Stomach smooth muscle (tissue), 2 donors: ENCODE data around the gene STXBP6.
A peak's percentile ranks its signal among the peaks of the same experiment; 100 is the strongest.

Source experiments
- H3K27ac ChIP-seq: one replicate; pipeline ENCODE4 v1.7.0; 2013; ENCODE audit warnings: mild to moderate bottlenecking, low read length, inconsistent platforms
- H3K27me3 ChIP-seq, 2 donors: one replicate each; pipeline ENCODE4 v1.7.0; 2013; ENCODE audit warnings: low read length in 2 of 2; ENCODE audit not compliant: insufficient read depth in 2 of 2, control insufficient read depth in 1 of 2
- H3K36me3 ChIP-seq, 2 donors: one replicate each; pipeline ENCODE4 v1.7.0; 2013; ENCODE audit warnings: low read length in 2 of 2; ENCODE audit not compliant: control insufficient read depth in 2 of 2, insufficient read depth in 2 of 2
- H3K4me1 ChIP-seq: one replicate; pipeline ENCODE4 v1.7.0; 2013; ENCODE audit warnings: low read length; ENCODE audit not compliant: control insufficient read depth, insufficient read depth
- H3K4me3 ChIP-seq, 2 donors: one replicate each; pipeline ENCODE4 v1.7.0; 2013; ENCODE audit warnings: low read length in 2 of 2
- H3K9ac ChIP-seq, 2 donors: one replicate each; pipeline ENCODE4 v1.7.0; 2013; ENCODE audit warnings: low read length in 2 of 2, mild to moderate bottlenecking in 1 of 2
- H3K9me3 ChIP-seq, 2 donors: one replicate each; pipeline ENCODE4 v1.7.0; 2013; ENCODE audit warnings: low read length in 2 of 2; ENCODE audit not compliant: control insufficient read depth in 2 of 2
- donor health status: healthy.
- donor health status: Pancreatic carcinoma.

Gene STXBP6

DNA sequence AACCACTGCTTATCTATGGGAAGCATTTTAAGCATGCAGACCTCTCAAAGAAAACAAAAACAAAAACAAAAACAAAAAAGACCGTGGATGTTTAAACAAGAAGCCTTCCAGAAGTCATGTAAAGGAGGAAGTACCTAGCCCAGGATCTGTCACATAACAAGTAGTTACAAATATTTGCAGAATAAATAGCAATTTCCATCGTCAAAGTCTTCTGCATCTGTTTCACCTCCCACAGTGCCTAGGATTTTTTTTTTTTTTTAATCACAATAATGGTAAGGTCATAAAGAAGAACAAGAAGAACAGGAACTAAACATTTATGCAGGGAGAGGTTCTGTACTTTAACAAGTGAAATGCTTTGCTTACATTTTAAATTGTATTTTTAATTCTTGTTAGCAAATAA lies 2.4 kb upstream of the STXBP6 start:
- no peak overlapping the region for H3K27ac ChIP-seq
- no peak overlapping the region for H3K4me3 ChIP-seq
- peaks cover 11% of the 10 kb centered on the region for H3K4me1 ChIP-seq
- no peak overlapping the region for H3K9ac ChIP-seq
- no peaks in the 10 kb centered on the region for H3K9me3 ChIP-seq
- no peaks in the 10 kb centered on the region for H3K27me3 ChIP-seq
- H3K36me3 ChIP-seq: no peaks in the 10 kb centered on the region

DNA sequence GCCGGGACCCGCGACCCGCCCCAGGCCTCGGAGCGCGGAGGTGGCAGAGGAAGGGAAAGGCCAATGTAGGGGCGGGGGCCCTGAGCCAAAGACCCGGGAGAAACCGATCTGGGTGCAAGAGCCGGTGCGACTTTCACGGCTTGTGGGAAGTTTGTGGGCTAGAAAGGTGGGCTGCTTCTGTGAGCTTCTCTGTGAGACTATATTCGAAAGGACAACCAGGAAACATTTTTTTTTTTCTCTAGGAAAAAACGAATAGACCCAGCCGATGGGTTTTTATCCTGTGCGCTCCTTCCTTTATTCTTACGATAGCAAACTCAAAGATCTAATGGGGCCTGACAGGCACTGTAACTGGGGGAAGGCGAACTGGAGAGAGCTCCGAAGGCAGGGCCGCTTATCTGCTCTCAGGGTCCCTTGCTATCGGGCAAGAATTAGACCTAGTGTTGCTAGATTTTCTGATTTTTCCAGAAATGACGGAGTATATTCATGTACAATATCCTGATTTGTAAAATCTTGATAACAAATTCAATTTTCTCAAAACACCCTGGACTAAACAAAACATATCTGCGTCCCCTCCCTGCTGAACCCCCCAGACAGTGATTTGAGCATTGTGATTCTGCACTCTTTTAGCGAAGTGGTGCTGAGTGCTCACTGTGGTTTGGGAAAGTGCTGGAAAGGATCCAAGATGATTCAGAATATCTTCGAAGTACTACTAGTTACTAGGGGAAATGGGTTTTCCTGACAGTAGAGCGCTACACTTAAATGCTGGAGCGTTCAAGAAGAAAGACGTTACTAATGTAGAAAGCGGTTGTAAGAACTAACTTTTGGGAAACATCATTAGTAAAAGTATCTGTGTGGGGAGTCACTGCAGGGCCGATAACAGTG lies 563 bp upstream of the STXBP6 start:
- Histone ChIP-seq H3K36me3 (no peaks in the 10 kb centered on the region), H3K4me1 (peaks cover 16% of the 10 kb centered on the region), H3K9me3 (no peaks in the 10 kb centered on the region), H3K27ac (peak overlapping the region; percentile 68), H3K4me3 (peak overlapping the region; percentile 73 to 88), H3K27me3 (no peaks in the 10 kb centered on the region), H3K9ac (peak overlapping the region; percentile 69 to 77)

DNA sequence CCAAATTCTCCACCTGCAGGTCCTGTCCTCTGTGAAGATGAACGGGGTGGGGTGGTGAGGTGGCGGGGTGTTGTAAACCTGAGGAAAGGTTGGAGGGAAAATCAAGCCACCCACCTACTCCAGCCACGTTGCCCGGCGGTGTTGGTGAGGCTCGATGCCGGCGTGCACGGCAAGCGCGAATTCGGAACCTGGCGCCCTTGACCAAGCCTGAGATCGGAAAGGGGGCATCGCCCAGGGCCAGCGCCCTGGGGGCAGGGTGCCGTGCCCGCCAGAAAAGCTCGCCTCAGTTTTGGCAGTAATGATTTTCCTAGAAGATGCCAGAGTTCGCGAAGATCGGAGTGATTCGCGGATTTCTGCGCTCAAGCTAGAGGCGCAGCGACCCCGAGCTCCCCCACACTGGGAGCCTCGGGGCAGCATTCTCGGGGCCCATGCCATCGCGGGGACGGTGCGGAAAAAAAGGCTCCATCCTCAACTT lies 817 bp downstream of the STXBP6 start:
- H3K9me3 ChIP-seq: no peaks in the 10 kb centered on the region
- H3K9ac ChIP-seq: peak overlapping the region; percentile 75 to 77
- peak overlapping the region; percentile 84 to 88 for H3K4me3 ChIP-seq
- H3K27me3 ChIP-seq: no peaks in the 10 kb centered on the region
- no peaks in the 10 kb centered on the region for H3K36me3 ChIP-seq
- peaks cover 16% of the 10 kb centered on the region for H3K4me1 ChIP-seq
- peak overlapping the region; percentile 68 for H3K27ac ChIP-seq

DNA sequence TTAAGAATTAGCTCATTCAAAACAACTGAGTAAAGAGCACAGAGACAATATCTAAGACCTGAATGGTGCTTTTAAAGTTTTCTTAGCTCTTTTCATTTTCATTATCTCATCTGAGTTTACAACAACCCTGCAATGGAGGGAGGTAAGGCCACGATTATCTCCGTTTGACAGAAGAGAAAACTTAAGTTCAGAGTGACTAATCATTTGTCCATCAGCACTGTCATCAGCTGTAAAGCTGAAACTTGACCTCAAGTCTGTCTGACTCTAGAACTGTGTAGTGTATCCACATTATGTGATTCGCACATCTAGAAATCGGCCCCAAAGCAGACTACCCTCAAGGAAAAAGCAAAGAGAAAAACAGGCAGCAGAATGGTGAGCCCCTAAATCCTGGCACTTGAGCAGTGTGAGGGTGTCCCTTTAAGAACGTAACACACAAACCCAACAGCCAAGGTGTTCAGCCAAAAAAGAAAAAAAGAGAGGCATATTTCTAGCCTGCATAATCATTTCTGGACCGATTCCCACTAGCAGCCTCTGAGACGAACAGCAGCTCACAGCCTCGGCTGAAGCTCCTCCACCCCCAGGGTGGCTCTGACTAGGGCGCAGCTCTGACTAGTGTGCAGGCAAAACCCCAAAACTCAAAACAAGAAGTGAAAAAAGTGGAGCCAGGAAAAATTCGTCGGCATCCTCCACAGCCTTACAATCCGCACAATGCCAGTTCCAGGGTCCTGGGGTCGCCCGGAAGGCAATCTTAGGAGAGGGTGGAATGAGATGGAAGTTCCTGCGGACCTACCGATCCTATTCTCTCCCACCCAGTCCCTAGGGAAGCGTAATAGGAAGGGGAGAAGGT lies 1.6 kb downstream of the STXBP6 start:
- Histone ChIP-seq H3K4me1 (peaks cover 16% of the 10 kb centered on the region), H3K36me3 (no peaks in the 10 kb centered on the region), H3K4me3 (peak overlapping the region; percentile 84 to 88), H3K27me3 (no peaks in the 10 kb centered on the region), H3K27ac (peak overlapping the region; percentile 68), H3K9me3 (no peaks in the 10 kb centered on the region), H3K9ac (peak overlapping the region; percentile 75 to 77)

DNA sequence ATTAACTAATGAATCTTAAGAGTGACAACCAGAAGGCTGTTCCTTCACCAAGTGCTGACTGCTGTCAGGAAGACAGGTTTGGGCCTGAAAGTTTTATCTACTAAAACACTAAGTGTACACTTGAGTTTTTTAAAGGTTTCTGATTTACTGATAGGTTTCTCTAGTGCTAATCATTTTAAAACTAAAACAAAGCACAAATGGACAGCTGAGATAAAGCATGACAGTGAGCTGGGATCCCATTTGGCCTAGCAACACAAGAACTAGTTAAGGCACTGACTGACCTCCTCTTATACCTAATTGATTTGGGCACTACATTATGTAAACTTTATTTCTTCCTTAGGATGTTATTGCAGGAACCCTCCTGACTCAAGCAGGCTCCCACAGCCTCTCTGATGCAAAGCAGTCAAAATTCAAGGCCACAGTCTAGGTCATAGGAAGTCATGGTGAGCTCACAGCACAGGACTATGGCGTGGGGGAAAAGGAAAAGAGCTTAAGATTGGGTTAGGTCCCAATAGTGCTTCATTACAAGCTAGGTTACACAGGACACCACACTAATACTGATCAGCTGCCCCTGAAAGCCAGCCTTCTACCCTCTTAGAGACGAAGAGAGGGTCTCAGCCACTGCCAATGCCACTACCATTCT lies 3.5 kb downstream of the STXBP6 start:
- Histone ChIP-seq H3K4me1 (peaks cover 28% of the 10 kb centered on the region), H3K9me3 (no peaks in the 10 kb centered on the region), H3K4me3 (no peak overlapping the region), H3K9ac (no peak overlapping the region), H3K27ac (peak overlapping the region; percentile 31), H3K36me3 (no peaks in the 10 kb centered on the region), H3K27me3 (no peaks in the 10 kb centered on the region)

DNA sequence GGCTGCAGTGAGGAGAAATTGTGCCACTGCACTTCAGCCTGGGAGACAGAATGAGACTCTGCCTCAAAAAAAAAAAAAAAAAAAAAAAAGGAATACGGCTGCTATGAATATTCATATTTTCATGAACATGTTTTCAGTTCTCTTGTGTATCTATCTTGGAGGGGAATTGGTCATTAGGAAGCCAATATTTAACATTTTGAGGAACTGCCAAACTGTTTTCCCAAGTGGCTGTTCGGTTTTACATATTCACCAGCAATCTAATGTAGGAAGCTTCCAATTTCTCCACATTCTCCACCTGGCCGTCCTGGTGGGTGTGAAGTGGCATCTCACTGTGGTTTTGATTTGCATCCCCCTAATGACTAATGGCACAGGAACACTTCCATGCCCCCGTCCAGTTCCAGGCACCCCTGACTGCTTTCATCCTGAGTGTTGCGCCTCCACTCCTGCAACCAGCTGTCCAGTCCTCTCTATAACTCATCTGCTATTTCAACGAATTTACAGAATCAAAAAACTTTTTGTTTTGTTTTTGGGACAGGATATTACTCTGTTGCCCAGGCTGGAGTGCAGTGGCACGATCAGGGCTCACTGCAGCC lies 5.7 kb downstream of the STXBP6 start:
- Histone ChIP-seq H3K27me3 (no peaks in the 10 kb centered on the region), H3K27ac (no peak overlapping the region), H3K9ac (no peak overlapping the region), H3K4me1 (peaks cover 26% of the 10 kb centered on the region), H3K9me3 (no peaks in the 10 kb centered on the region), H3K36me3 (no peaks in the 10 kb centered on the region), H3K4me3 (no peak overlapping the region)

DNA sequence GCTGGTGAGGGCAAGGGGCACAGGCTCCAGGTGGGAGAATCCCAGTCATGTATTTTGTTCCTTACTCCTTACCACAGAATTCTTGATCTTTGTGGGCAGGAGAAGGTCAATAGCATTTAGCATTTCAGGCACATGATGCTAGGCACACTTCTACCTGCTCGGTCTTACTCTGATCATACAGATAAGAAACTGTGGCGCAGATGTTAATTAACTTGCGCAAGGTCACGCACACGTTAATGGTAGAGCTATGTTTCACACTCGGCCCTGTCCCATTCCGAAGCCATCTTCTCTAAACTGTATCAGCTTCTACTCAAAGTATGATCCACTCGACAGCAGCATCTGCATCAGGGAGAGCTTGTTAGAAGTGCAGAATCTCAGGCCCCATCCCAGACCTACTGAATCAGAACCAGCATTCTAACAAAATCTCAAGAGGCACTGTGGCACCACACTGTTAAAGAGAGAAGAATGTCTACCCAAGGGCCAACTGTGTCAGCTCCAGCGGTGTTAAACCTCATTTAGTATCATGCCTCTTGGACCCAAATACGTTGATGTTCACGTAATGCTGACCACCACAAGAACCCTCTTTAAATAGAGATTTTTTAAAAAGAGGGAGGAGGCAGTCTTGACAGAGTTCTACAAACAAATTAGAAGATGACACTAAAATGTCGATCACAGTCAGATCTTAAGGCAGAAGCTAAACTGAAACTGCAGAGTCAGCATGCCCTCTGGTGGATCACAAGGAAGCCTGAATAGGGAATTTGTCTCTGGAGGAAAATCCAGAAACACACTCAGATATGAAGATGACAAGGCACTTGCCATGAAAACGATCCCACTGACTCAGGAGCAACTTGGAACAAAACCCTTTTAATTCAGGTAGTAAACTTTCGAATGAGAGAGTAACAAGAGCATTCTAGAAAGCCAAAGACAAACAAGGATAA lies 7.3 kb downstream of the STXBP6 start:
- Histone ChIP-seq H3K4me1 (peaks cover 18% of the 10 kb centered on the region), H3K9ac (no peak overlapping the region), H3K4me3 (peak overlapping the region; percentile 20 to 23), H3K27ac (no peak overlapping the region), H3K9me3 (no peaks in the 10 kb centered on the region), H3K36me3 (no peaks in the 10 kb centered on the region), H3K27me3 (no peaks in the 10 kb centered on the region)

DNA sequence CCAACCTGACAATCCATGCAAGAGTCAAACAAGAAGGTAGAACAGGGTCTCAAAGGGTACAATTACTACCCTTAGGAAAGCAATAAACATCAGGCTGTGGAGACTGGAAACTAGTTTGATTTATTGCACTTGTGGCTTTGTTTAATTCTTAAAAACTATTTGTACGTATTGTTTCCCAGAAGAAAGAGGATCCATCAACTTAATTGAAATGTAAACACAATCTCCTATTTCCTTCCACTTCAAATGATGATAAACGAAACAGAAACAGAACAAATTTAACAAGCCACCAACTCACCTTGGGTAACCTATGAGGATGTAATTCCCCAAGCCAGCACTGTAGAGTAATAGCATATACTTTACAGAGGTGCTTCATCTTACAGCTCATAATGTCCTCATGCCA lies 8.0 kb downstream of the STXBP6 start:
- no peaks in the 10 kb centered on the region for H3K27me3 ChIP-seq
- H3K9ac ChIP-seq: no peak overlapping the region
- H3K9me3 ChIP-seq: no peaks in the 10 kb centered on the region
- no peaks in the 10 kb centered on the region for H3K36me3 ChIP-seq
- peaks cover 20% of the 10 kb centered on the region for H3K4me1 ChIP-seq
- no peak overlapping the region for H3K4me3 ChIP-seq
- no peak overlapping the region for H3K27ac ChIP-seq

DNA sequence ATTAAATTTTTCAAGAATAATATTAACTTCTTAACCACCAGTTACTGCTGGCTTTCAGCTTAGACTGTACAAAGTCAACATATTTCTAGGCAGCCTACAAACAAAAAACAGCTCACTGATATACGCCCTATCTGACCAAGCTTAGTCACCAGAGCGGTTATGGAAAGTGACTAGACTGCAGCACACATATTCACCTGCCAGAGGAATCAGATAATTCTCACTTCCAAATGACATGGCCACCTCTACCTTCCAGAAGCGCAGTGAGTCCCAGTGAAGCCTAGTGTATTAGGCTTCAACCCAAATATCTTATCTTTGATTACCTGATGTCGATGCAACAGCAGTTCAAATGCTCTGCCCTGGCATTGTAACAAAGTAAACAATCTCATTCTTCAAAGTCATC lies 8.5 kb downstream of the STXBP6 start:
- Histone ChIP-seq H3K4me1 (peaks cover 17% of the 10 kb centered on the region), H3K27ac (no peak overlapping the region), H3K27me3 (no peaks in the 10 kb centered on the region), H3K9me3 (no peaks in the 10 kb centered on the region), H3K4me3 (no peak overlapping the region), H3K36me3 (no peaks in the 10 kb centered on the region), H3K9ac (no peak overlapping the region)
